Pericardium fibroblast (primary cell): Measurements from ENCODE around the gene SRGN. TPM values are rescaled to one million over a fixed set of nuclear protein-coding genes. Genes with fewer than 3 reads are reported as not detected.

Experiments used
- total RNA-seq: library from RNA; depleted of rRNA; stranded (reverse); fragments of >200 nt; gene quantifications from 2 replicates; pipeline ENCODE4 v1.2.3, GENCODE V29; 2015

SRGN gene, protein sequence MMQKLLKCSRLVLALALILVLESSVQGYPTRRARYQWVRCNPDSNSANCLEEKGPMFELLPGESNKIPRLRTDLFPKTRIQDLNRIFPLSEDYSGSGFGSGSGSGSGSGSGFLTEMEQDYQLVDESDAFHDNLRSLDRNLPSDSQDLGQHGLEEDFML
- 55.3 and 243 TPM in 2 replicates for total RNA-seq

DNA sequence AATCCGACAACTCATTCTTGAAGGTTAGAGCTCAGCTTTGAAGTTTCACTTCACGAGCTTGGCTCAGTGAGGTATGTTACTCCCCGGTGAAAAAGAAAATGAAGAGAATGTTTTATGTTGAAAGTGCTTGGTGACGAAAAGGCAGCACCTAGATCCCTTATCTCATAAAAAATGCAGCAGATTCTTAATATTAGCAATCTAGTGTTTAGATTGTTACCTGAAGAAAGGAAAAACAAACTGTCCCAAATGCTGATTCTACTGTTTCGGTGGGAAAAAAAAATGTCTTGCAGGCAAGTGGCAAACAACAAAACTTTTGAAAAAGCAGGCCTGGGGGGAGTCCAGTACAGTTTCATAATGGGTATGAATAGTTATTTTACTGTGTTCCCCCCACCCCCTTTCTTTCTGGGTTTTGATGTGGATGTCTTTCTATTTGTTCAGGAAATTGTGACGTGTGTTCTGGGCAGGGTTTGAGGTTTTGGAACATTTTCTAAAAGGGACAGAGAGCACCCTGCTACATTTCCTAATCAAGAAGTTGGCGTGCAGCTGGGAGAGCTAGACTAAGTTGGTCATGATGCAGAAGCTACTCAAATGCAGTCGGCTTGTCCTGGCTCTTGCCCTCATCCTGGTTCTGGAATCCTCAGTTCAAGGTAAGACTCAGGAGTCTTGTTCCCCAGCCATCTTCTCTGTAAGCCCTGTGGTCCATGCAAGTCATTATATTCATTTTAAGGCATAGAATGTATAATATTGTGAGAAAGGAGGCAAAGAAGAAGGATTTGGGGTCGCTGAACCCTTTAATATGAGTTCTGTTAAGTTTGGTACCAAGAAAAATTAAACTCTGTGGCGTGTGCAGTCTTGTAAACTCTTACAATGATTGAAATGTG is at the start of gene SRGN:
Gene SRGN (plus strand): TSS at position 514 of the 881 bp plus-strand sequence. CDS start 55 bp downstream, at position 569.

DNA sequence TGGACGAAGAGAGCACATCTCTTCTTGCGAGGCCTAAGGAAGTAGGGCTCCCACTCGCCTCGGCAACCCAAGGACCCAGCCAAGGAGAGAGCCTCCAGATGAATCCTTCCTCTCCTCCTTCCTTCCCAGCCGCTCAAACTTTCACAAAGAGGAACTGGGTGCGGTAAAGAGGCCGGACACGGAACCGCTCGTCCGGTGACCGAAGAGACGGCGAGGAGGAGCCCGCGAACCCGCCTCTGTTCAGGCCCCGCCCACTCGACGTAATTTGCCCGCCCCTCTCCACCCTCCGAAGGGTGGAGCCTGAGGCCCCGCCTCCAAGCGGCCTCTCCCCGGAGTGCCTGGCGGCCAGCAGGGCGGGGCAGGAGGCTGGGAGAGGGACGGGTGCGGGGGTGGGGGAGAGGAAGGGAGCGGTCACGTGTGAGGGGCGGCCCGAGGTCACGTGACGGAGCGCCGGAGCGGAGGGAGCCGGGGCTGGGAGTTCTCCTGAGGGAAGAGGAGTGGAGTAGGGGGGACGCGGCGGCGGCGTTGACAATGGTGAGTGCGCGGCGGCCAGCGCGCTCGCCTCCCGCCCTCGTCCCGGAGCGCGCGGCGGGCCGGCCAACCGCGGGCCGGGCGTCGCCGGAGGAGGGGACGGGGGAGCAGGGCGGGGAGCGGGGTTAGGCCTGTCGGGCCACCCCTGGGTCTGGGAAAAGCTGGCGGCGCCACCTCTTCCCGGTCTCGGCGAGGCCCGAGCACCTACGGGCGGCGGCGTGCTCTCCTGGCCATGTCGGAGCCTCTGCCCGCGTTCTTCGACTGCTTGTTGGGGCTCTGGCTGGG is 36.1 kb downstream of the SRGN start, which contains the start of gene VPS26A:
Gene VPS26A (plus strand): TSS at position 432 of the 816 bp plus-strand sequence. CDS start 100 bp downstream, at position 532.

Other genes starting within 250 kb of the SRGN start
- gene DDX50, start 186.8 kb upstream of the SRGN start, total RNA-seq = 38.5 TPM in 2 replicates
- gene DDX21, start 131.9 kb upstream of the SRGN start, total RNA-seq = 32.7 and 39.3 TPM in 2 replicates
- gene KIFBP, start 99.3 kb upstream of the SRGN start, total RNA-seq = 19.7 and 31.7 TPM in 2 replicates
- gene VPS26A, start 36.1 kb downstream of the SRGN start, total RNA-seq = 19.9 and 26.8 TPM in 2 replicates
- 15.4 and 22.9 TPM in 2 replicates for gene SUPV3L1, start 92.1 kb downstream of the SRGN start, total RNA-seq
- gene HKDC1, start 132.2 kb downstream of the SRGN start, total RNA-seq = 0.23 TPM in 1 of 2 replicates, not detected in the other
- gene HK1, start 190.4 kb downstream of the SRGN start, total RNA-seq = 56.5 and 104 TPM in 2 replicates